K562 (cell line): ENCODE results near the gene GRIPAP1. TPM values are rescaled to one million over a fixed set of nuclear protein-coding genes. Genes with fewer than 3 reads are reported as not detected.

Source experiments
- ATF2 ChIP-seq: sonication (generic); formaldehyde crosslinking; IDR thresholded peaks from 2 replicates; pipeline ENCODE4 v1.8.1; 2022; ENCODE audit warnings: missing genetic modification reagents
- BACH1 ChIP-seq: fragments of 200-800 bp; sonication (Bioruptor generic); IDR thresholded peaks from 2 replicates; pipeline ENCODE4 v1.6.1; 2016; ENCODE audit warnings: missing genetic modification characterization, missing compliant biosample characterization
- CBX2 ChIP-seq: fragments of 200-600 bp; sonication (generic); IDR thresholded peaks from one replicate; pipeline ENCODE4 v1.6.1; 2012; ENCODE audit warnings: mild to moderate bottlenecking, low read length, inconsistent platforms; ENCODE audit not compliant: insufficient read depth, poor library complexity, severe bottlenecking
- GATA2 ChIP-seq: sonication (generic); formaldehyde crosslinking; IDR thresholded peaks from 2 replicates; pipeline ENCODE4 v1.4.0; 2020; ENCODE audit warnings: mild to moderate bottlenecking, missing genetic modification reagents
- KAT8 ChIP-seq: fragments of 450-650 bp; IDR thresholded peaks from 2 replicates; pipeline ENCODE4 v1.6.1; 2016; ENCODE audit warnings: low read depth, mild to moderate bottlenecking
- KDM1A ChIP-seq, 2 experiments: fragments of 450-650 bp; IDR thresholded peaks; 2 replicates each; pipeline ENCODE4 v1.6.1; 2016; ENCODE audit warnings: mild to moderate bottlenecking in 2 of 2
- KDM2B ChIP-seq: fragments of 250-450 bp; sonication (Bioruptor Pico); IDR thresholded peaks from 2 replicates; pipeline ENCODE4 v1.8.0; 2021; ENCODE audit warnings: mild to moderate bottlenecking, moderate library complexity
- MBD1 ChIP-seq: fragments of 250-450 bp; sonication (Bioruptor Pico); IDR thresholded peaks from 2 replicates; pipeline ENCODE4 v1.8.0; 2022; ENCODE audit warnings: inconsistent platforms
- MBD2 ChIP-seq: sonication (generic); IDR thresholded peaks from 2 replicates; pipeline ENCODE4 v1.6.1; 2016; ENCODE audit warnings: low read depth, borderline replicate concordance
- RBM14 ChIP-seq: fragments of 200-400 bp; formaldehyde crosslinking; IDR thresholded peaks from 2 replicates; pipeline ENCODE4 v1.6.1; 2018; ENCODE audit warnings: low read depth, mild to moderate bottlenecking, low read length, moderate library complexity, borderline replicate concordance; ENCODE audit not compliant: insufficient read depth
- RFX1 ChIP-seq: fragments of 450-650 bp; IDR thresholded peaks from 2 replicates; pipeline ENCODE4 v1.6.1; 2016; ENCODE audit warnings: mild to moderate bottlenecking, moderate library complexity
- STAT6 ChIP-seq: sonication (generic); formaldehyde crosslinking; IDR thresholded peaks from 2 replicates; pipeline ENCODE4 v1.8.1; 2023; ENCODE audit warnings: mild to moderate bottlenecking, missing genetic modification reagents
- ZC3H4 ChIP-seq: sonication (generic); formaldehyde crosslinking; IDR thresholded peaks from 2 replicates; pipeline ENCODE4 v1.9.0; 2021; ENCODE audit warnings: missing genetic modification reagents, borderline replicate concordance
- ZHX1 ChIP-seq: fragments of 150-350 bp; conservative IDR thresholded peaks from 2 replicates; pipeline ENCODE4 v1.6.1; 2014; ENCODE audit warnings: low read length
- ZNF280A ChIP-seq: fragments of 450-650 bp; IDR thresholded peaks from 2 replicates; pipeline ENCODE4 v1.6.1; 2018; ENCODE audit warnings: mild to moderate bottlenecking, low read depth; ENCODE audit not compliant: partially characterized antibody
- ZNF431 ChIP-seq: sonication (generic); formaldehyde crosslinking; IDR thresholded peaks from 2 replicates; pipeline ENCODE4 v1.8.0; 2022; ENCODE audit warnings: mild to moderate bottlenecking, missing genetic modification reagents
- ZNF436 ChIP-seq: fragments of 250-450, 450-650 bp; sonication (Bioruptor Pico); formaldehyde crosslinking; IDR thresholded peaks from 2 replicates; pipeline ENCODE4 v1.7.0; 2020; ENCODE audit warnings: mild to moderate bottlenecking
- ZNF699 ChIP-seq: fragments of 250-450 bp; sonication (Bioruptor Pico); IDR thresholded peaks from 2 replicates; pipeline ENCODE4 v1.8.0; 2021; ENCODE audit warnings: mild to moderate bottlenecking, moderate library complexity; ENCODE audit not compliant: insufficient replicate concordance
- polyA plus RNA-seq, 8 experiments: library from polyadenylated mRNA; depleted of rRNA in 4 of 8; stranded (reverse) in 5 of 8; unstranded in 3 of 8; fragments of >200 nt; fragmentation: Nextera tagmentation in 2 of 8; fragmentation: Illumina TruSeq in 1 of 8; extraction: Ambion mirVana in 2 of 8; extraction: Trizol in 1 of 8; gene quantifications; 2 replicates each; pipeline versions ENCODE4 v1.2.1 to v1.2.3, GENCODE V29; 2011 to 2014; ENCODE audit warnings: inconsistent platforms in 1 of 8, missing spikeins in 1 of 8
- total RNA-seq, 7 experiments: library from RNA; depleted of rRNA in 6 of 7; stranded (reverse); fragments of >200 nt in 6 of 7; fragmentation: Illumina TruSeq in 2 of 7; extraction: Trizol in 2 of 7; gene quantifications; 2 replicates each; pipeline versions ENCODE4 v1.2.1 to v1.2.3, GENCODE V29; 2011 to 2021; ENCODE audit warnings: low replicate concordance in 1 of 7

GRIPAP1 gene
- total and polyA plus RNA-seq, 9 of the 15 experiments (the other 6 are each of a cell fraction or from before 2014, with no cell fraction given), result 4.1 to 41.6 (median 24.0) TPM

GRCh38 chrX:48940404-48940955 lies 61.6 kb downstream of the GRIPAP1 start (continued):
- no peak for TF ChIP-seq MBD1 (CRISPR knock-in tag)
- TF ChIP-seq BACH1 (tag), result peak; percentile 98
- no peak for TF ChIP-seq ZC3H4 (CRISPR knock-in tag)
- no peak for TF ChIP-seq RBM14
- no peak for TF ChIP-seq ATF2
- no peak for TF ChIP-seq KDM2B (CRISPR knock-in tag)
- no peak for TF ChIP-seq ZHX1
- no peak for TF ChIP-seq ZNF699 (CRISPR knock-in tag)
- TF ChIP-seq MBD2, result peak; percentile 22; the same call in 1 of the 2 replicates
- no peak for TF ChIP-seq KAT8
- no peak; the same call in 1 of the 2 replicates for TF ChIP-seq GATA2 (CRISPR knock-in tag)
- TF ChIP-seq CBX2, result no peak
- TF ChIP-seq ZNF431, result no peak
- TF ChIP-seq ZNF436 (CRISPR knock-in tag), result no peak
- TF ChIP-seq RFX1, result no peak
- TF ChIP-seq ZNF280A, result no peak
- no peak for TF ChIP-seq STAT6 (CRISPR knock-in tag)
- peak; percentile 32 to 53; a peak in 3 of 4 replicates for TF ChIP-seq KDM1A (IDR thresholded peaks at IDR 0.05)
